Measurements from ENCODE around the gene CFAP47. TPM values are rescaled to one million over a fixed set of nuclear protein-coding genes. Genes with fewer than 3 reads are reported as not detected.

Gene CFAP47
- total RNA-seq, 1 donor from 2014 or later = 0.54 TPM

DNA sequence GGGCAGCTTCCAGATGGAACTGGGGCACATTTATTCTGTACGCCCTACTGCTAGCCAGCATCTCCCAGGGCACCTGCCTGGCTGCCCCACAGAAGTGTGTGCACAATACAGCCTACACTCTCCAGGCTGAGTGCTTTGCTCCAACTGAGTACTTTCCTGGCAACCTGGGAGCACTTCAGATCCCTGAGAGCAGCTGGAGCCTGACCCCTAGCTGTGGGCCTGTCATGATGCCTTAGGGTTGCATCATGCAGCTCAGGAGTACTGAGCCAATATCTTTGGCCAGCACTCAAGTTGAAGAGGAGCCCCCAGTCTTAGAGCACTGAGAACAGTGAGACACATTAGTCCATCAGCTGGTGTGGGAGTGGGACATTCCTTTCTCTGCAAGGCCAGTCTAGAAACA is 321.9 kb downstream of the CFAP47 start:
- peaks cover 44% of the 10 kb centered on the region for H3K9me3 Mint-ChIP-seq
- H3K27me3 Mint-ChIP-seq (ENCODE audit: low read depth) = no peaks in the 10 kb centered on the region
- H3K4me3 Mint-ChIP-seq = no peak overlapping the region
- TF ChIP-seq, protein P1, sequence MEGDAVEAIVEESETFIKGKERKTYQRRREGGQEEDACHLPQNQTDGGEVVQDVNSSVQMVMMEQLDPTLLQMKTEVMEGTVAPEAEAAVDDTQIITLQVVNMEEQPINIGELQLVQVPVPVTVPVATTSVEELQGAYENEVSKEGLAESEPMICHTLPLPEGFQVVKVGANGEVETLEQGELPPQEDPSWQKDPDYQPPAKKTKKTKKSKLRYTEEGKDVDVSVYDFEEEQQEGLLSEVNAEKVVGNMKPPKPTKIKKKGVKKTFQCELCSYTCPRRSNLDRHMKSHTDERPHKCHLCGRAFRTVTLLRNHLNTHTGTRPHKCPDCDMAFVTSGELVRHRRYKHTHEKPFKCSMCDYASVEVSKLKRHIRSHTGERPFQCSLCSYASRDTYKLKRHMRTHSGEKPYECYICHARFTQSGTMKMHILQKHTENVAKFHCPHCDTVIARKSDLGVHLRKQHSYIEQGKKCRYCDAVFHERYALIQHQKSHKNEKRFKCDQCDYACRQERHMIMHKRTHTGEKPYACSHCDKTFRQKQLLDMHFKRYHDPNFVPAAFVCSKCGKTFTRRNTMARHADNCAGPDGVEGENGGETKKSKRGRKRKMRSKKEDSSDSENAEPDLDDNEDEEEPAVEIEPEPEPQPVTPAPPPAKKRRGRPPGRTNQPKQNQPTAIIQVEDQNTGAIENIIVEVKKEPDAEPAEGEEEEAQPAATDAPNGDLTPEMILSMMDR (IDR thresholded peaks at IDR 0.05; ENCODE audit: unreplicated experiment) = no peak
- DNase-seq (ENCODE audit: low spot score in 2 of 2, unreplicated experiment in 2 of 2) = no peak
- H3K27ac Mint-ChIP-seq = no peak overlapping the region
- H3K36me3 Mint-ChIP-seq = no peaks in the 10 kb centered on the region
- H3K4me1 Mint-ChIP-seq = no peaks in the 10 kb centered on the region

DNA sequence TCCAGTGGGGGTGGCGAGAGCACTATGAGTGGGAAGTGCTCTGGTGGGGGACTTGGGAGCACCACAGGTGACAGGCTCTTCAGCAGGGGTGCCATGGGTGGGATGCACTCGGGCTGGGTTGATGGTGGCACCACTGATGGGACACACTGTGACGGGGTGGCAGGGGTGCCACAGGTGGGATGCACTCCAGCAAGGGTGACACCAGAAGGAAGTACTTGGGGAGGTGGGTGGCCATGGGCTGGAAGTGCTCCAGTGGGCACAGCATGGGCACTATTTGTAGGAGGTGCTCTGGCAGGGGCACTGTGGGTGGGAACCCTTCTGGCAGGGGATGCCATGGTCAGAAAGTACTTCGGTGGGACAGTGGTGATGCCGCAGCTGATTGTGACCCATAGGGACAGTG is 346.6 kb downstream of the CFAP47 start:
- no peak for DNase-seq (ENCODE audit: low spot score in 2 of 2, unreplicated experiment in 2 of 2)
- H3K4me3 Mint-ChIP-seq = no peak overlapping the region
- TF ChIP-seq, protein P1 (IDR thresholded peaks at IDR 0.05; ENCODE audit: unreplicated experiment) = no peak
- no peaks in the 10 kb centered on the region for H3K4me1 Mint-ChIP-seq
- H3K36me3 Mint-ChIP-seq = peaks cover 1% of the 10 kb centered on the region
- no peak overlapping the region for H3K27ac Mint-ChIP-seq
- H3K27me3 Mint-ChIP-seq (ENCODE audit: low read depth) = no peaks in the 10 kb centered on the region
- H3K9me3 Mint-ChIP-seq = peaks cover 46% of the 10 kb centered on the region

DNA sequence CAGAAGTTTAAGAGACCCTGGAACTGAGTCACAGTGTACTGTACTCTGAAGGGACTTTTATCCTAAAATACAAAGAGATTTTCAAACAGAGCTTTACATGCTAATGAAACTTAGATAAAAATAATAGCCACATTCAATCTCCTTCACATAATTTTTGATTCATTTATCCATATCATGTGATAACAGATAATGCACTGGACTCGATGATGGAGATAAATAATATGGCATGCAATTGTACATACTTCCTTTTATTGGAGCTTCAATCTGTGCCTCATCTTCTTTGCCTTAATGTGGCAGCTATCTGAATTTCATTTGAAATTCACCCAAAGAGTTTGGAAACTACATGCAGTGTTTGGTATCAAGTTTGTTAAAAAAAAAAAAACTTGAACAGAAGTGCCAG is 390.6 kb downstream of the CFAP47 start:
- TF ChIP-seq, protein P1 (IDR thresholded peaks at IDR 0.05; ENCODE audit: unreplicated experiment) = no peak
- no peaks in the 10 kb centered on the region for H3K4me1 Mint-ChIP-seq
- DNase-seq (ENCODE audit: low spot score in 2 of 2, unreplicated experiment in 2 of 2) = no peak
- H3K27me3 Mint-ChIP-seq (ENCODE audit: low read depth) = no peaks in the 10 kb centered on the region
- H3K36me3 Mint-ChIP-seq = no peaks in the 10 kb centered on the region
- H3K27ac Mint-ChIP-seq = no peak overlapping the region
- H3K9me3 Mint-ChIP-seq = peaks cover 20% of the 10 kb centered on the region
- no peak overlapping the region for H3K4me3 Mint-ChIP-seq

DNA sequence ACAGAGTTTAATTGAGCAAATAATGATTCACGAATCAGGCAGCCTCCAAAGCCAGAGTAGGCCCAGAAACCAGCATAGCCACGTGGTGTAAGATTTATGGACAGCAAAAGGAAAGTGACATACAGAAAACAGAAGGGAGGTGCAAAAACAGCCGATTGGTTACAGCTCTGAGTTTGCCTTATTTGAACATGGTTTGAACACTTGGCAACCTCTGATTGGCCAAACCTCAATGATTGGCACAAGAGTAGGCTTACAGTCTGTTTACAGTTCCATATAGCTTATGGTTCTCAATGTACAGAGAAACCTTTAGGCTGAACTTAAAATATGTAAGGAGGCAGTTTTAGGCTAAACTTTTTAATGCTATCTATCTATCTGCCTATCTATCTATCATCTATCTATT is 394.8 kb downstream of the CFAP47 start:
- H3K36me3 Mint-ChIP-seq = no peaks in the 10 kb centered on the region
- H3K4me3 Mint-ChIP-seq = no peak overlapping the region
- no peak for DNase-seq (ENCODE audit: low spot score in 2 of 2, unreplicated experiment in 2 of 2)
- TF ChIP-seq, protein P1 (IDR thresholded peaks at IDR 0.05; ENCODE audit: unreplicated experiment) = no peak
- H3K27ac Mint-ChIP-seq = no peak overlapping the region
- no peaks in the 10 kb centered on the region for H3K27me3 Mint-ChIP-seq (ENCODE audit: low read depth)
- H3K9me3 Mint-ChIP-seq = peaks cover 20% of the 10 kb centered on the region
- no peaks in the 10 kb centered on the region for H3K4me1 Mint-ChIP-seq

DNA sequence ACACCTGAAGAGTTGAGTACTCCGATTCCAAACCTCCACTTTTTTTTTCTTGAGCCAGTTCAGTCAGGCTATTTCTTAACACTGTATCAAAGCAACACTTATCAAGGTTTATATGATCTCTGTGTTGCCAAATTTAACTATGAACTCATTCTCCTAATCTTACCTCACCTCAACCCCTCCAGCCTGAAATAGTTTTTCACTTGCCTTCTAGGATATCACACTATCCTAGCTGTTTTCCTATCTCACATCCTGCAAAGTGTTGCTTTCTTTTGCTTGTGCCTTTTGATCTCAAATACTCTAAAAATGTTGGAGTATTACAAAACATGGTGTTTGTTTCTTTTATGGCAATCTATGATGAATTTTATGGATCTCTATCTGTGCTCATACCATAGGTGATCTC is 415.0 kb downstream of the CFAP47 start:
- Mint-ChIP-seq H3K4me3 (no peak overlapping the region), H3K9me3 (peaks cover 28% of the 10 kb centered on the region), H3K36me3 (no peaks in the 10 kb centered on the region), H3K27me3 (ENCODE audit: low read depth) (no peaks in the 10 kb centered on the region), H3K27ac (no peak overlapping the region), H3K4me1 (no peaks in the 10 kb centered on the region)
- DNase-seq (ENCODE audit: low spot score in 2 of 2, unreplicated experiment in 2 of 2) = no peak
- TF ChIP-seq, protein P1 (IDR thresholded peaks at IDR 0.05; ENCODE audit: unreplicated experiment) = no peak

DNA sequence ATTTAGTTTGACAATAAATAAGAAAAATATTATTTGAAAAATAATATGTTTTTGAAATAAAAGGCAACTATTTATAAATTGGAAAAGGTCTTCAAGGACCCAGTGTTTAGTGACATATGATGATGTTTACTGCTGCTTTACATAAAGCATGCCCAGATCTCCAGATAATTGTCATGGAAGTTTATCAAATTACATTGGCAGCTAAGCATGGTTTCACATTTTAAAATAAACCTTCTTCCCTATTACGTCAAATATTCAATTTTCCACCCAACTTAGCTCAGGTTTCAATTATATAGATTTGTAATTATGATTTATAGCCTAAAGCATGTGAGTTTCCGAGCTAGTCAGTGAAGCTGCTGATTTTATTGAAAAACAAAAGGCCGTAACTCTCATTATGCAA is 417.2 kb downstream of the CFAP47 start:
- Mint-ChIP-seq H3K27me3 (ENCODE audit: low read depth) (no peaks in the 10 kb centered on the region), H3K36me3 (no peaks in the 10 kb centered on the region), H3K9me3 (peaks cover 13% of the 10 kb centered on the region), H3K4me1 (no peaks in the 10 kb centered on the region), H3K4me3 (no peak overlapping the region), H3K27ac (no peak overlapping the region)
- DNase-seq (ENCODE audit: low spot score in 2 of 2, unreplicated experiment in 2 of 2) = no peak
- TF ChIP-seq, protein P1 (IDR thresholded peaks at IDR 0.05; ENCODE audit: unreplicated experiment) = no peak

Data from mesothelial cell of epicardium (in vitro differentiated cells).